Gastroesophageal sphincter (tissue), 3 donors: ENCODE measurements around the gene NAA11.

Experiments
- POLR2A ChIP-seq, 2 donors: fragments of 450-650 bp; IDR thresholded peaks; one replicate each; pipeline ENCODE4 v1.6.1; 2017; ENCODE audit warnings: antibody characterized with exemption in 2 of 2, mild to moderate bottlenecking in 2 of 2, moderate library complexity in 1 of 2
- POLR2AphosphoS5 ChIP-seq: sonication (generic); formaldehyde crosslinking; IDR thresholded peaks from one replicate; pipeline ENCODE4 v1.6.1; 2017; ENCODE audit warnings: antibody characterized with exemption
- TF ChIP-seq, protein P1 (sequence below), 4 experiments: fragments of 200-600 bp in 2 of 4; fragments of 450-650 bp in 2 of 4; sonication (generic) in 1 of 4; IDR thresholded peaks; one replicate each; pipeline ENCODE4 v1.5.1; 2017 to 2019; ENCODE audit warnings: antibody characterized with exemption in 4 of 4, mild to moderate bottlenecking in 2 of 4, moderate library complexity in 2 of 4

DNA sequence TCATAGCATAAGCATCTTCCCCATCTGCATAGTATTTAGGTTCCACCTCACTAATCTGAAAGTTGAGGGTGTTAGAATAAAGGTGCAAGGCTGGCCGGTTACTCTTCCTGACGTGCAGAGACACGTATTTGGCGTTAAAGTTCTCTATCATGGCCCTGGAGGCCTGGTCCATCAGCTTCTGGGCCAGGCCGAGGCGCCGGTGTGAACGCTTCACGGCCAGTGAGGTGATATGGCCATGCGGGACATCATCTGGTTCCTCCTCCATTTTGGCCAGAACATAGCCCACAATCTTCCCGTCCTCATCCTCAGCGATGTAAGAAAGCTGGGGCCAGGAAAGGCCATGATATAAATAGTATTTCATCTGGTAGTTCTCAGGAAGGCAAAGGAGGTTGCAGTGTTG is 425 bp downstream of the NAA11 start:
- TF ChIP-seq, protein P1, sequence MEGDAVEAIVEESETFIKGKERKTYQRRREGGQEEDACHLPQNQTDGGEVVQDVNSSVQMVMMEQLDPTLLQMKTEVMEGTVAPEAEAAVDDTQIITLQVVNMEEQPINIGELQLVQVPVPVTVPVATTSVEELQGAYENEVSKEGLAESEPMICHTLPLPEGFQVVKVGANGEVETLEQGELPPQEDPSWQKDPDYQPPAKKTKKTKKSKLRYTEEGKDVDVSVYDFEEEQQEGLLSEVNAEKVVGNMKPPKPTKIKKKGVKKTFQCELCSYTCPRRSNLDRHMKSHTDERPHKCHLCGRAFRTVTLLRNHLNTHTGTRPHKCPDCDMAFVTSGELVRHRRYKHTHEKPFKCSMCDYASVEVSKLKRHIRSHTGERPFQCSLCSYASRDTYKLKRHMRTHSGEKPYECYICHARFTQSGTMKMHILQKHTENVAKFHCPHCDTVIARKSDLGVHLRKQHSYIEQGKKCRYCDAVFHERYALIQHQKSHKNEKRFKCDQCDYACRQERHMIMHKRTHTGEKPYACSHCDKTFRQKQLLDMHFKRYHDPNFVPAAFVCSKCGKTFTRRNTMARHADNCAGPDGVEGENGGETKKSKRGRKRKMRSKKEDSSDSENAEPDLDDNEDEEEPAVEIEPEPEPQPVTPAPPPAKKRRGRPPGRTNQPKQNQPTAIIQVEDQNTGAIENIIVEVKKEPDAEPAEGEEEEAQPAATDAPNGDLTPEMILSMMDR (IDR thresholded peaks at IDR 0.05), result no peak
- no peak for TF ChIP-seq POLR2A (IDR thresholded peaks at IDR 0.05)
- TF ChIP-seq POLR2AphosphoS5, result no peak
